HEK293T (cell line): ENCODE data around the gene GFER.

ENCODE experiments used
- ARNT ChIP-seq: fragments of 450-650 bp; IDR thresholded peaks from 2 replicates; pipeline ENCODE4 v1.6.1; 2017; ENCODE audit warnings: mild to moderate bottlenecking
- BHLHE40 ChIP-seq: fragments of 450-650 bp; IDR thresholded peaks from 2 replicates; pipeline ENCODE4 v1.6.1; 2016; ENCODE audit warnings: mild to moderate bottlenecking, moderate library complexity, borderline replicate concordance
- CTBP1 ChIP-seq: fragments of 450-650 bp; IDR thresholded peaks from 2 replicates; pipeline ENCODE4 v1.6.1; 2016; ENCODE audit warnings: borderline replicate concordance
- ELF4 ChIP-seq: fragments of 450-650 bp; IDR thresholded peaks from 2 replicates; pipeline ENCODE4 v1.6.1; 2017; ENCODE audit warnings: antibody characterized with exemption
- FOXA1 ChIP-seq: fragments of 450-650 bp; IDR thresholded peaks from 2 replicates; pipeline ENCODE4 v1.6.1; 2016; ENCODE audit warnings: mild to moderate bottlenecking
- FOXK2 ChIP-seq: fragments of 450-650 bp; IDR thresholded peaks from 2 replicates; pipeline ENCODE4 v1.6.1; 2016; ENCODE audit warnings: mild to moderate bottlenecking
- FOXM1 ChIP-seq: fragments of 450-650 bp; IDR thresholded peaks from 2 replicates; pipeline ENCODE4 v1.6.1; 2017; ENCODE audit warnings: mild to moderate bottlenecking, borderline replicate concordance
- HDGF ChIP-seq: fragments of 450-650 bp; IDR thresholded peaks from 2 replicates; pipeline ENCODE4 v1.6.1; 2017; ENCODE audit warnings: antibody characterized with exemption, borderline replicate concordance
- LEF1 ChIP-seq: fragments of 450-650 bp; IDR thresholded peaks from 2 replicates; pipeline ENCODE4 v1.6.1; 2017; ENCODE audit warnings: mild to moderate bottlenecking, borderline replicate concordance
- SUZ12 ChIP-seq: fragments of 450-650 bp; IDR thresholded peaks from 2 replicates; pipeline ENCODE4 v1.6.1; 2016; ENCODE audit warnings: mild to moderate bottlenecking
- TARDBP ChIP-seq: fragments of 450-650 bp; IDR thresholded peaks from 2 replicates; pipeline ENCODE4 v1.6.1; 2016

DNA sequence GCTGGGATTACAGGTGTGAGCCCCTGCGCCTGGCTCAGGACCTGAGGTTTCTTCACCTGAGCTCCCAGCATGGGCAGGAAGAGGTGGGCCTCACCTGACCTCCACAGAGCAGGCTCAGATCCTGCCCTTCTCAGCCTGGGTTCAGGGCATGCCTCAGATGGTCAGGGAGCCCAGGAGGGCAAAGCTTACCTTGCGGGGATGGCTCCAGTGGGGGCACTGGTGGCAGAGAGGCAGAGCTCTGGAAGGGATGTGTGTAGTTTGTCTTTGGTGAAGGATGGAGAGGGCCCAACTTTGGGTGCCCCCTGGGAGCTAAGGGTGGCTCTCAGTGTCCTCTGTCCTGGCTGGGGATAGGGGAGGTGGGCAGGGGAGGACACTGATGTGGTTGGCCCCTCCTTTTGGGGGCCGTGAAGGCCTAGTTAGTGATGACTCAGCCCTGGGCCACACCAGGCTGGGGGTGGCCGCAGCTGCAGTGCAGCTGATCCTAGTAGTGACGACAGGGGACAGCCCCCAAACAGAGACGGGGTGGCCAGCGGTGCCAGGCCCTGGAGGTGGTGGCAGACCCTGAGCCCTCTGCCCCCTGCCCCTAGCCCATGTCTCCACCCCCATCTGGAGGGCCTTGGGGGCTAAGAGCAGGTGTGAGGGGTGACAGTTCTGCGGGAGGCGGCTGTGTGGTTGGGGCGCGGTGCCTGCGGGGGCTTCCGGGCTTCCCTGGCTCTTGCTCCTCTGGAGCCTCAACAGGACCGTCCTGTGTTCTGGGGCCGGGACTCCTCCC is 48.5 kb downstream of the GFER start:
- no peak for TF ChIP-seq FOXK2
- TF ChIP-seq SUZ12, result no peak
- no peak for TF ChIP-seq BHLHE40
- no peak for TF ChIP-seq FOXM1
- TF ChIP-seq TARDBP, result no peak
- no peak for TF ChIP-seq CTBP1
- TF ChIP-seq LEF1, result no peak
- TF ChIP-seq HDGF, result no peak
- TF ChIP-seq ELF4, result no peak
- no peak for TF ChIP-seq FOXA1
- TF ChIP-seq ARNT, result no peak
